H1 (cell line): ENCODE measurements around the gene PIP5K1C.

Experiments
- BCL11A ChIP-seq, 2 experiments: IDR thresholded peaks; one replicate each; pipeline ENCODE4 v1.6.1; 2011; ENCODE audit warnings: low read depth in 2 of 2, low read length in 2 of 2, mild to moderate bottlenecking in 2 of 2
- EP300 ChIP-seq, 2 experiments: IDR thresholded peaks; 1 replicate in 1 of 2; 2 replicates in 1 of 2; pipeline ENCODE4 v1.6.1; 2011 to 2012; ENCODE audit warnings: low read depth in 2 of 2, low read length in 2 of 2, mild to moderate bottlenecking in 2 of 2, borderline replicate concordance in 1 of 2, inconsistent platforms in 1 of 2, moderate library complexity in 1 of 2
- POLR2A ChIP-seq, 2 experiments: IDR thresholded peaks; 1 replicate in 1 of 2; 2 replicates in 1 of 2; pipeline ENCODE4 v1.6.1; 2011; ENCODE audit warnings: low read depth in 2 of 2, low read length in 2 of 2, mild to moderate bottlenecking in 2 of 2; ENCODE audit errors: control extremely low read depth in 1 of 2
- POU5F1 ChIP-seq: IDR thresholded peaks from 2 replicates; pipeline ENCODE4 v1.6.1; 2011; ENCODE audit warnings: low read depth, mild to moderate bottlenecking, low read length, moderate library complexity
- SUZ12 ChIP-seq: fragments of 200-600 bp; sonication (generic); IDR thresholded peaks from 2 replicates; pipeline ENCODE4 v1.6.1; 2012; ENCODE audit warnings: mild to moderate bottlenecking, inconsistent platforms, low read length, moderate library complexity, mixed read lengths
- TCF12 ChIP-seq: IDR thresholded peaks from 2 replicates; pipeline ENCODE4 v1.6.1; 2011; ENCODE audit warnings: low read depth, mild to moderate bottlenecking, low read length
- TF ChIP-seq, protein P1 (sequence below), 3 experiments: IDR thresholded peaks; 1 replicate in 2 of 3; 2 replicates in 1 of 3; pipeline versions ENCODE4 v1.5.1 to v1.6.1; 2011; ENCODE audit warnings: low read length in 3 of 3, mild to moderate bottlenecking in 3 of 3, inconsistent platforms in 2 of 3, low read depth in 1 of 3, moderate library complexity in 1 of 3; ENCODE audit not compliant: insufficient read depth in 1 of 3; ENCODE audit errors: control extremely low read depth in 1 of 3
- TF ChIP-seq, protein P2 (sequence below): IDR thresholded peaks from 2 replicates; pipeline ENCODE4 v1.6.1; 2011; ENCODE audit warnings: low read length, improper control_type of control experiment

GRCh38 chr19:3667037-3667638 lies 33.1 kb downstream of the PIP5K1C start:
- no peak for TF ChIP-seq BCL11A (IDR thresholded peaks at IDR 0.05; ENCODE audit: low read depth in 2 of 2, low read length in 2 of 2)
- TF ChIP-seq, protein P1, sequence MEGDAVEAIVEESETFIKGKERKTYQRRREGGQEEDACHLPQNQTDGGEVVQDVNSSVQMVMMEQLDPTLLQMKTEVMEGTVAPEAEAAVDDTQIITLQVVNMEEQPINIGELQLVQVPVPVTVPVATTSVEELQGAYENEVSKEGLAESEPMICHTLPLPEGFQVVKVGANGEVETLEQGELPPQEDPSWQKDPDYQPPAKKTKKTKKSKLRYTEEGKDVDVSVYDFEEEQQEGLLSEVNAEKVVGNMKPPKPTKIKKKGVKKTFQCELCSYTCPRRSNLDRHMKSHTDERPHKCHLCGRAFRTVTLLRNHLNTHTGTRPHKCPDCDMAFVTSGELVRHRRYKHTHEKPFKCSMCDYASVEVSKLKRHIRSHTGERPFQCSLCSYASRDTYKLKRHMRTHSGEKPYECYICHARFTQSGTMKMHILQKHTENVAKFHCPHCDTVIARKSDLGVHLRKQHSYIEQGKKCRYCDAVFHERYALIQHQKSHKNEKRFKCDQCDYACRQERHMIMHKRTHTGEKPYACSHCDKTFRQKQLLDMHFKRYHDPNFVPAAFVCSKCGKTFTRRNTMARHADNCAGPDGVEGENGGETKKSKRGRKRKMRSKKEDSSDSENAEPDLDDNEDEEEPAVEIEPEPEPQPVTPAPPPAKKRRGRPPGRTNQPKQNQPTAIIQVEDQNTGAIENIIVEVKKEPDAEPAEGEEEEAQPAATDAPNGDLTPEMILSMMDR (IDR thresholded peaks at IDR 0.05; ENCODE audit: control extremely low read depth in 1 of 3, insufficient read depth in 1 of 3, low read depth in 1 of 3, low read length in 3 of 3): no peak
- TF ChIP-seq SUZ12: no peak
- no peak for TF ChIP-seq EP300 (IDR thresholded peaks at IDR 0.05; ENCODE audit: borderline replicate concordance in 1 of 2, low read depth in 2 of 2, low read length in 2 of 2)
- TF ChIP-seq, protein P2, sequence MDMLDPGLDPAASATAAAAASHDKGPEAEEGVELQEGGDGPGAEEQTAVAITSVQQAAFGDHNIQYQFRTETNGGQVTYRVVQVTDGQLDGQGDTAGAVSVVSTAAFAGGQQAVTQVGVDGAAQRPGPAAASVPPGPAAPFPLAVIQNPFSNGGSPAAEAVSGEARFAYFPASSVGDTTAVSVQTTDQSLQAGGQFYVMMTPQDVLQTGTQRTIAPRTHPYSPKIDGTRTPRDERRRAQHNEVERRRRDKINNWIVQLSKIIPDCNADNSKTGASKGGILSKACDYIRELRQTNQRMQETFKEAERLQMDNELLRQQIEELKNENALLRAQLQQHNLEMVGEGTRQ: no peak
- TF ChIP-seq POU5F1: no peak
- TF ChIP-seq POLR2A (IDR thresholded peaks at IDR 0.05; ENCODE audit: control extremely low read depth in 1 of 2, low read depth in 2 of 2, low read length in 2 of 2): no peak
- no peak for TF ChIP-seq TCF12
